Measurements from ENCODE around the gene SOCS7.

DNA sequence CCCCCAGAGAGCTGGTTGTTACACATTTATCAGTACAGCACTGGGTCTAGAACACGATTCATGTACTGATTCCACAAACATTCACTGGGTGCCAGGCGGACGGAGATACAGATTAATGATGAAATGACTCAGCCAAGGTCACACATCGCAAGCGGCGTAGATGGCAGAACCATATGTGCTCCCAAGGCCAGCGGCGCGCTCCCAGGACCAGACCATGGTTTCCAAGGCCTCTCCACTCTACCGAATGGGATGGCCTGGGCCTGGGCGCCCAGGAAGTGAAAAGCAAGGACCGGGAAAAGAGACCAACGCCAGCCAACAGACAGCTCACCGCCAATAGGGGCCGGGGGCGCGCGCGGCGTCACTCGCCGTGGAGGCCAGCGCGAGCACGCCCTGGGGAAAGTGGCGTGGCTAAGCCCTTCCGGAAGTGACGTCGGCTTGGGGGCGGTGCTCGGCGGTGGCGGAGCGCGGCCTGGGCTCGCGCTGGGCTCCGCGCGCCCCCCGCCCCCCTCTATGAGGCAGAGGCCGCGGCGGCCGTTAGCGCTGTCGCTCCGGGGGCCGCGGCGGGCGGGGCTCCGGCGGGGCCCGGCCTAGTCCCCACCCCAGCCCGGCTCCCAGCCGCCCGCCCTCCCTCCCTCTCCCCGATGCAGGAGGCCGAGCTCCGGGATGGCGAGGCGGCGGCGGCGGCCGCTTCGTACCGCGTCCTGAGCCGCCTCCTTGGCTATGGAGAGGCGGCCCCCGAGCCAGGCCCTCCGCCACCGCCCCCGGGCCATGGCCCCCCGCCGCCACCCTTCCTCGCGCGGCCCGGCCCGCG lies at the start of gene SOCS7:
- TF ChIP-seq CTCF (IDR thresholded peaks at IDR 0.05) (no peak), EZH2 (IDR thresholded peaks at IDR 0.05) (no peak)

All from neural progenitor cell (in vitro differentiated cells).